ENCODE results near the gene ATP11A. TPM values are rescaled to one million over a fixed set of nuclear protein-coding genes. Genes with fewer than 3 reads are reported as not detected.

ATP11A gene
- total and polyA plus RNA-seq, 8 donors, result 271 to 502 (median 458) TPM

DNA sequence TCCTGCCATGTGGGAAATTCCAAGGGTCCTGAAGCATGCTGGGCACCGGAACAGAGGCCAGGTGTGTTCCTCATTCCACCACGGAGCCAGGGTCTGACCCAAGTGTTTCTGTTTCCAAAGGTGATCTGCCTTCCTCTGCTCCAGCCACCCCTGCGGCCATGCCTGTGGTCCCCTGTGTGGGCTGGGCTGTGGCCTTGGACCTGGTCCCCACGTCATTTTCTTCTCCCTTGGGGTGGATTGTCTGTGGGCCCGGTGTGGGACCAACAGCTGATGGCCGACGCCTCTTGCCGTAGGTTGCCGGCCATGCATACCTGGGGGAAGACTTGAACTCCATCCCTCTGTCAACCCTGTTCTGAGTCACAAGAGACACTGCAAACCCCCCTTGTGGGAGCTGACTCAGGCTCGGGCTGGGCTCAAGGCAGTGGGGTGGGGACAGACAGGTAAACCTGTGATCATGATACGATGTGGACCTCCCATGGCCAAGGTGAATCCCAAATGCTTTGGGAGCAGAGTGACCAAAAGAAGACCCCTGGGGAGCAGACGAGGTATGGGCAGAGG is 35.0 kb downstream of the ATP11A start:
- Histone ChIP-seq H3K9me3 (no peaks in the 10 kb centered on the region), H3K27ac (peak overlapping the region; percentile 11 to 59), H3K4me3 (no peak overlapping the region), H3K4me1 (peaks cover 28 to 60% of the 10 kb centered on the region in 2 donors), H3K27me3 (no peaks in the 10 kb centered on the region), H3K36me3 (peaks cover 0 to under 1% of the 10 kb centered on the region in 2 donors)
- TF ChIP-seq, protein P1, sequence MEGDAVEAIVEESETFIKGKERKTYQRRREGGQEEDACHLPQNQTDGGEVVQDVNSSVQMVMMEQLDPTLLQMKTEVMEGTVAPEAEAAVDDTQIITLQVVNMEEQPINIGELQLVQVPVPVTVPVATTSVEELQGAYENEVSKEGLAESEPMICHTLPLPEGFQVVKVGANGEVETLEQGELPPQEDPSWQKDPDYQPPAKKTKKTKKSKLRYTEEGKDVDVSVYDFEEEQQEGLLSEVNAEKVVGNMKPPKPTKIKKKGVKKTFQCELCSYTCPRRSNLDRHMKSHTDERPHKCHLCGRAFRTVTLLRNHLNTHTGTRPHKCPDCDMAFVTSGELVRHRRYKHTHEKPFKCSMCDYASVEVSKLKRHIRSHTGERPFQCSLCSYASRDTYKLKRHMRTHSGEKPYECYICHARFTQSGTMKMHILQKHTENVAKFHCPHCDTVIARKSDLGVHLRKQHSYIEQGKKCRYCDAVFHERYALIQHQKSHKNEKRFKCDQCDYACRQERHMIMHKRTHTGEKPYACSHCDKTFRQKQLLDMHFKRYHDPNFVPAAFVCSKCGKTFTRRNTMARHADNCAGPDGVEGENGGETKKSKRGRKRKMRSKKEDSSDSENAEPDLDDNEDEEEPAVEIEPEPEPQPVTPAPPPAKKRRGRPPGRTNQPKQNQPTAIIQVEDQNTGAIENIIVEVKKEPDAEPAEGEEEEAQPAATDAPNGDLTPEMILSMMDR (IDR thresholded peaks at IDR 0.05), result no peak
- DNase-seq (no peak), ATAC-seq (no peak)
- intact Hi-C loops (cut with DNase I), result no loop called here

DNA sequence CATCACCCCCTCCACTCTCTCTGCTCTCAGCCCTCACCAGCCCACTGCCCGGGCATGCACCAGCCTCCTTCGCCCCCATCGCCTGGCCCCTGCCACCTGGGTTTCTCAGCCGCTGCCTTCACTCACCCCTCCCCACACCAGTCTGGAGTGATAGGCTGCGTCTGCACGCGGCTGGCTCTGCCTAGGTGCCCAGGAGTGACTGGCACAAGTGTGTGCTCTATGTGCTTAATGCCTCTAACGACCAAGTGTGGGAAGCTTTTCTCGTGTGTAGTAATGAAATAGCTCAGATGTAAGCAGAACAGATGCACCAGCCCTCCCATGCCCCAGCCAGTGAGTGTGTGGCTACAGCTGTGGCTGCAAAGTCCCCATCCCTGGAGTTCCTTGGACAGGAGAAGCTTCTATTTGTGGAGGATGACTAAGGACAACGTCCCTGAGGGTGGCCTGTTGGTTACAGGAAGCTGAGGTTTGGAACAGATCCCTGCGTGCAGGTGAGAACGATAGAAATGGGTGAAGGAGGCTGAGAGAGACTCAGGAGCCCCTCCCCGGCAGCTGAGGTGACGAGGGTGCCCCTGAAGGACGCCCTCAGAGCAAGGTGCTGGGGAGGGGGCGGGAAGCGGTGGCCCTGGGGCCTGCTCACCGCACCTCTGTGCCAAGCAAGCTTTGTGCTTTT is 35.6 kb downstream of the ATP11A start:
- H3K27me3 ChIP-seq, result no peaks in the 10 kb centered on the region
- peaks cover 28 to 57% of the 10 kb centered on the region in 2 donors for H3K4me1 ChIP-seq
- peak overlapping the region; percentile 21 to 59 for H3K27ac ChIP-seq
- no peak overlapping the region for H3K4me3 ChIP-seq
- DNase-seq (no peak), ATAC-seq (peak; percentile 8)
- peaks cover 0 to 3% of the 10 kb centered on the region in 2 donors for H3K36me3 ChIP-seq
- H3K9me3 ChIP-seq, result no peaks in the 10 kb centered on the region
- TF ChIP-seq, protein P1 (IDR thresholded peaks at IDR 0.05), result no peak
- intact Hi-C loops (cut with DNase I), result no loop called here

DNA sequence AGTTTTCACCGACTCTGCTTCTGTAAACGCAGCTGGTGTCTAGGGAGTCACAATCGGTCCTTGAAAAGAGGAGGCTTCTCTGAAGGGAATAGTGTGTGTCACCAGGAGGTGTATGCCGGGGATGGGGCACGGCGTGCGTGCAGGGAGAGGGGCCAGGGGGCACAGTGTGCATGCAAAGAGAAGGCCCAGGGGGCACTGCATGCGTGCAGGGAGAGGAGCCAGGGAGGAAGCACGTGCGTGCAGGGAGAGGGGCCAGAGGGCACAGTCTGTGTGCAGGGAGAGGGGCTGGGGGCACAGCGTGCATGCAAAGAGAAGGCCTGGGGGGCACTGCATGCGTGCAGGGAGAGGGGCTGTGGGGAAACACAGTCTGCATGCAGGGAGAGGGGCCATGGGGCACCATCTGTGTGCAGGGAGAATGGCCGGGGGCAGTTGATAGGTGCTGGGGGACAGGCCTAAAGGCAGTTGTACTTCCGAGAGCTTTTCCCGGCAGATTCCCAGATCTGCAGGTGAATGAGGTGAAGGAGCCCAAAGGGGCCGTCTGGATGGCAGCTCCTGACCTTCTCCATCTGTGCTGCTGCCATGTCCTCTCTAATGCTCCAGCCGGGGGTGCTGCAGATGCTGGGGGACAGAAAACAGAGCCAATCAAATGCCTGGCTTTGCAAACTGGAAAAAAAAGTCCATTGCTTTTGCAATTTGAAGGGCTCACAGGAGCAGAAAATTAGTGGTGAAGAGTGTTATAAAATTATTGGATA is 36.4 kb downstream of the ATP11A start:
- Histone ChIP-seq H3K4me3 (no peak overlapping the region), H3K27me3 (no peaks in the 10 kb centered on the region), H3K27ac (peak overlapping the region; percentile 21 to 59), H3K4me1 (peaks cover 24 to 52% of the 10 kb centered on the region in 2 donors), H3K9me3 (no peaks in the 10 kb centered on the region), H3K36me3 (peaks cover 0 to 3% of the 10 kb centered on the region in 2 donors)
- no peak for ATAC-seq
- intact Hi-C loops (cut with DNase I), result no loop called here
- TF ChIP-seq, protein P1 (IDR thresholded peaks at IDR 0.05), result no peak
- no peak for DNase-seq

DNA sequence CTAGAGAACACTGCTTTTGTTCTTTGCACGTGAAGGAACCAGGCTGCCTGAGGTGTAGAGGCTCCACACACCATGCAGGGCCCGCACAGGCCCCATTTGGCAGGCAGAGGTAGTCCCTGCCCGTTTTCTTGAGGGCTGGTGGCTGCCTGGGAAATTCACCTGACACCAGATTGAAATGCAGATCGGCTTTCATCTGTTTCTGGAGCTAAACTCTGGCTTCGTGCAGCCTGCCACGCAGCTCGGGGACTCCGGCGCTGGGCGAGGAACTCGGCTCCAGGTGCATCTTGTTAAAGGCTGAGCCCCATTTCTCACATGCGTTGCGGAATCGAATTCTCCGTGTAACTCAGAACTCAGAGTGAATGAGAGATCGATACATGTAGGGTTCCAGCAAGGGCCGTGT is 37.7 kb downstream of the ATP11A start:
- DNase-seq, result no peak
- no peak for ATAC-seq
- no peaks in the 10 kb centered on the region for H3K9me3 ChIP-seq
- H3K27me3 ChIP-seq, result no peaks in the 10 kb centered on the region
- peak overlapping the region in 1 of 2 donors; percentile 33 for H3K27ac ChIP-seq
- H3K36me3 ChIP-seq, result peaks cover 0 to 3% of the 10 kb centered on the region in 2 donors
- TF ChIP-seq, protein P1 (IDR thresholded peaks at IDR 0.05), result no peak
- H3K4me1 ChIP-seq, result peaks cover 16 to 44% of the 10 kb centered on the region in 2 donors
- no peak overlapping the region for H3K4me3 ChIP-seq
- intact Hi-C loops (cut with DNase I), result no loop called here

Measured in left lung (tissue), 10 donors.